NOMO-1 treated with dmso at 0.1 percent for 144 hours (cell line): ENCODE measurements around the gene DTHD1.

Experiments used
- DNase-seq: peaks from one replicate; lab custom pipeline; 2025; ENCODE audit not compliant: unreplicated experiment; lab: John Stamatoyannopoulos, UW

Gene DTHD1

GRCh38 chr4:36281384-36282106 lies at the start of gene DTHD1:
TSS of gene DTHD1 (plus strand) at chr4:36281616. CDS start at chr4:36281759, 143 bp downstream.
- no peak for DNase-seq

- DNase-seq, result no peak
Measured at GRCh38 chr4:36233567-36234266, 47.7 kb upstream of the DTHD1 start.

DNA sequence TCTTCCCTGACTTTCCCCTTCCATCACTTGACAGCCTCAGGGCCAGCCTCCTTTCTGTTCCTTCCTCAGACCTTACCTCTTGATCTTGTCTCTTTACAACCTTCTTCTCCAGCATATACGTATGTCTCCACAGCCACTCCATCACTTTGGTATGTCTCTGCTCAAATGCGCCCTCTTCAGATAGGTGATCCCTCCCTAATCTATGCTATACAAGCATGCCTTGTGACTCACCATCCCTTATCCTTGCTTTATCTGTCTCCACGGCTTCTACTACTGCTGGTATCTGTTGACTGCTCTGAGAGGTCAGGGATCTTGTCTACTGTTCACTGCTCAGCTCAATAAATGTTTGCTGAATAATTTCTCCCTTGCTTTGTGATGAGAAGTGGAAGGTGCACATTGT lies 46.1 kb upstream of the DTHD1 start:
- no peak for DNase-seq

DNA sequence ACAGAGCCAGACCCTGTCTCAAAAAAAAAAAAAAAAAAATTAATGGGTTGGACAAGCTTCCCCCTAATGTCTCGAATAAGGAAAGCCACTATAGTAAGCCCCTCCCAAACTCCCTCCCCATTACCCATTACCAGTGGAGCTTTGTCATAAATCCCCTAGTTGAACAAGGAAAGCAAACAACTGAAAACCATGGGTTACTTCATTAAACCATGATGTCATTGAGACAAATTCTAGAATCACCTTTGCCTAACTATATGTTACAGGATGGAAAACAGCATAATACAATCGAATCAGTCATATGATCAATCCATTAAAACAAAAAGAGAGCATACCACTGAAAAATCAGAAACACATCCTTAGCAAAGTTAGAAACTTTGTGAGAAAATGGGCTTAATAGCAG lies 45.3 kb upstream of the DTHD1 start:
- DNase-seq, result no peak

DNA sequence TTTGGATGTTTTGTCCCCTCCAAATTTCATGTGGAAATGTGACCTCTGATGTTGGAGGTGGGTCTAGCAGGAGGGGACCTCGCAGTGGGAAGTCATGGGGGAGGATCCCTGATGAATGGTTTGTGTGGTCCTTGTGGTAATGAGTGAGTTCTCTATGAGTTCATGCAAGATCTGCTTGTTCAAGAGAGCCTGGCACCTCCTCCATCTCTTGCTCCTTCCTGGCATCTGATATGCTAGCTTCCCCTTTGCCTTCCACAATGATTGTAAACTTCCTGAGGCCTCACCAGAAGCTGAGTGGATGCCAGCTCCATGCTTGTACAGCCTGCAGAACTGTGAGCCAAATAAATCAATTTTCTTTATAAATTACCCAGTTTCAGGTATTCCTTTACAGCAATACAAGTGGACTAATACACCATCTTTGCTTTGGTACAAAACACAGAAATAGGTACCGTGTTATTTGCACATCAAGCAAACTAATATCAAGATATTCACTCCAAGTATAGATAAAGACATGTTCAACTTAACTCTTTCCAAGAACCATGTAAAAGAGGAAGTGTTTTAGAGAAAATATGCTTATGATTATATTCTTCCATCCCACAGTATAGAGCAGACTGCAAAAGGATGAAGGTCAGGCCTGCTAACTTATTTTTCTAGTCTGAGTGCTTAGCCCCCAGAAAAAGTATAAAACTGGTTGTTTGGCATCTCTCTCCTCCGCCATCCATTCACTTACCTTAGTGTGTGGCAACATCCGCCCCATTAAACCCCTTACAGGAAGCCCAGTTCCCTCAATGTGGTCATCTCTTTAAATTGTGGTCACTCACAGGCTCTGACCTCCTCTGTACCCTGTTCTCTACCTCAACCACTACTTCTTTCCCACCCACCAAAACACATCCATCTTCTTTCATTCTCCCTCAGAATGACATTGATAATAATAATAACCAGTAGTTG lies 43.8 kb upstream of the DTHD1 start:
- peak; percentile 9 for DNase-seq

DNA sequence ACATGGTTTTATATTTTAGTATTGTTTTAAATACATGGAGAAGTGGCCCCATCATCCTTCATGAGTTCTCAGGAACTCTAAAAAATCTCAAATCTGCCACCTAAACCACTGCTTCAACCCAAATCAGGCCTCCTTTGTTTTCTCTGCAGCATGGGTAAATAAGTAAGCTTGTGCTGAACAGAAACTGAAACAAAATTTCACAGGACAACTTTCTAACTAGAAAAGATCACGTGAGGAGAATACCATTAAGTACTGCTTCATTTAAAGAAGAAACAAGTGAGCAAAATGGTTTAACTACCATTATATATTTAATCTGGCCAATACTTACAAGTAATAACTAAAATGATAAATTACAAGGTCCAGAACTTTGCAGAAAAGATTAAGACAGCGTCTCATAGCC lies 39.6 kb upstream of the DTHD1 start:
- DNase-seq, result no peak

GRCh38 chr4:36242629-36243354 lies 38.6 kb upstream of the DTHD1 start:
- DNase-seq, result no peak

GRCh38 chr4:36243355-36244256 lies 37.8 kb upstream of the DTHD1 start:
- no peak for DNase-seq

DNA sequence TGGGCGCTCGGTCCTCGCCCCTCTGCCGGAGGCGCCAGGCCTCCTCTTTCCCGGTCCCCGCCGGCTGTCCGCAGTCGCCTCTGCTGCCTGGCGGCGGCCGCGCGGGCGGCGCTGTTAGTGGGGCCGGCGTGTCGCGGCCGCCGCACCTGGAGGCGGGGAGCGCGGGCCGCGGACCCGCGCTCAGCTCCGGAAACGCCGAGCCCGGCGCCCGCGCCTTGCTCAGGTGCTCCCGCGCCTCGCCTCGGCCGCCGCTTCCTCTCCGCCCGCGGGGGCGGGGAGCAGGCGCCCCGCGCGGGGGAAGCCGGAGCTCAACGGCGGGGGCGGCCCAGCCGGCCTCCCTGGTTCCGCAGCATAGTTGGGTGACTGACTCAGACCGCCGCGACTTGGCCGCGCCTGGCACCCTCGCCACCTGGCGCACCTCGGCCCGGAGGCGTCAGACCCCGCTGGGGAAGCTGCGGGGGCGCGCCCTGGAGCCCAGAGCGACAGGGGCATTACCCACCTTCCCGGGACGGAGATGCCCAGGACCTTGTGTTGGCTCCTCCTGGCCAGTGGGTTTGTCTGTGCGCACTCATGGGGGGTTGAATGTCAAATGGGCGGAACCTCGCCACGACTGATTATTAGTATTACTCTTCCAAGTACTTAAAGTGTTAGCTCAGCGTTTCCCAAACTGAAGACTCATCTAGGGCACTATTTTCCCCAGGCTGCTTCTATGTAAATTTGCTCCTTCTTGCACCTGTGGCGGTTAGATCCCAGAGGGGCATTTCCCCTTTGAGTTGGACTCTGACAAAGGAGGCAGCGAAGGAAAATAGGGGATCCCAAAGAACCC lies 36.9 kb upstream of the DTHD1 start, which contains the start of gene ARAP2:
Gene ARAP2, minus strand, starts transcription at position 258 of the 826 bp plus-strand sequence. CDS start 15,028 bp downstream, outside the sequence.
- DNase-seq, result peak; percentile 41

GRCh38 chr4:36249610-36250009 lies 31.8 kb upstream of the DTHD1 start:
- DNase-seq, result no peak

DNA sequence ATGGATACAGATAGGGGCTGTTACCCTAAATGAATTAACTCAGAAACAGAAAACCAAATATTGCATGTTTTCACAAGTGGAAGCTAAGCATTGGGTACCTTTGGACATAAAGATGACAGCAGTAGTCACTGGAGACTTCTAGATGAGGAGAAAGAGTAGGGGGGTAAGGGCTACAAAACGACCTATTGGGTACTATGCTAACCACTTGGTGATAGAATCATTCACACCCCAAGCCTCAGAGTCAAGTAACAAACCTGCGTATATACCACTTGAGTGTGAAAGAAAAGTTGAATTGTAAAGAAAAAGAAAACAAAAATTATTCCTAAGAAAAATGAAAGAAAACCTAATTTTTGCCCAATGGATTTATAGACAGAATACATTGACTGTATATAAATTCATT lies 29.4 kb upstream of the DTHD1 start:
- DNase-seq, result no peak

- DNase-seq, result no peak
Measured at GRCh38 chr4:36254371-36254770, 27.0 kb upstream of the DTHD1 start.

- DNase-seq, result peak; percentile 47
Measured at GRCh38 chr4:36255577-36255976, 25.8 kb upstream of the DTHD1 start.

- peak; percentile 14 for DNase-seq
Measured at GRCh38 chr4:36256398-36256891, 25.0 kb upstream of the DTHD1 start.

DNA sequence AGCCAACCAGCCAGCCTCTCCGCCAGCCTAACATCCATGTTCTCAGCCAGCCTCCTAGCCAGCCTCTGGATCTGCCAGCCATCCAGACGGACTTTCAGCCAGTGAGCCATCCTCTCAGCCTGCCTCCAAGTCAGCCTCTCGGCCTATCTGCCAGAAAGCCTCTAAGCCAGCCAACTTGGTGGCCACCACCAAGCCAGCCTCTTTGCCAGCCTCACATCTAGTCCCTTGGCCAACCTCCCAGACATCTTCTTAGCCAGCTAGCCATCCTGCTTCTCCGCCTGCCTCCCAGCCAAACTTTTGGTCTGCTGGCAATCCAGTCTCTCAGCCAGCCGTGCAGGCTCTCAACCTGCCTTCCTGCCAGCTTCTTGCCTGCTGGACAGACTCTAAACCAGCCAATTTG lies 20.7 kb upstream of the DTHD1 start:
- no peak for DNase-seq

DNA sequence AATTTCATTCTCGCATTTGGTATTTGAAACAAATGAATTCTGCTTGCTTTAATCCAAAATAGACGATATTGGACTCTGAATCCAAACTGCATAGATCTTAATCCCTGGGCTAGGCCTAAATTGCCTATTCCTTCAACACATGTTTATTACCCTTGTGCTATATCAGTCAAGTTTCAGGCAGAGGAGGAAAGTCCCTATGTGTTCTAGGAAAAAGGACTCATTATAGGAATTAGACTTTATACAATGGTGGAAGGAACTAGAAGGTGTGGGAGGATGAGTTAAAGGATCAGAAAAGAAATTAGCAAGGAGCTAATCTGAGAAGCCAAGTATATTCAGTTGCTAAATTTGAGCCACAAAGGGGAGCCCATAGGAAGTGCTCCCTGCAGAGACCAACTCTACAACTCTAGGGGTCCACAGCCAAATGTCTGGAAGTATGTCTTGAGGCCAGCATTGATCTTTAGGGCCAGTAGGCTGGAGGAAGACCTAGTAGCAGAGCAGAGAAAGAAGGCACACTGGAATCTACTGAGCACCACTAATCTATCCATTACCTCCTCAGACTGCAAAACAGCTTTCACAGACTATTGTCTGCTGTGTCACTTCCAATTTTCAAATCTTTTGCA lies 17.1 kb upstream of the DTHD1 start:
- DNase-seq, result no peak

- DNase-seq, result peak; percentile 3
Measured at GRCh38 chr4:36267486-36268268, 13.7 kb upstream of the DTHD1 start.
